Measurements from ENCODE around the gene HPSE2.

- TF ChIP-seq POLR2A (IDR thresholded peaks at IDR 0.05; ENCODE audit: low read length) (no peak), GATA1 (IDR thresholded peaks at IDR 0.05; ENCODE audit: low read depth, low read length) (no peak)
Observed at GRCh38 chr10:98511876-98512275, 723.8 kb downstream of the HPSE2 start.
